Mucosa of descending colon (tissue), 3 donors: ENCODE results near the gene MDGA2. TPM values are rescaled to one million over a fixed set of nuclear protein-coding genes. Genes with fewer than 3 reads are reported as not detected.
"Not testable (repeated sequence)": the region's sequence is repeated elsewhere in the genome, so short reads cannot be mapped to it uniquely, and the experiment has no call there.

ENCODE experiments used
- ATAC-seq: fragments of 200-7000 bp; cut with Tn5 transposase; one replicate; pipeline ENCODE4 v1.9.1; 2020; ENCODE audit warnings: mild to moderate bottlenecking, moderate library complexity
- DNase-seq, 3 donors: peaks; one replicate each; pipeline ENCODE4 v3.0.0-alpha.2; 2020
- H3K36me3 ChIP-seq: fragments of 200-600 bp; one replicate; pipeline ENCODE4 v1.8.0; 2021; ENCODE audit warnings: low read depth, mild to moderate bottlenecking
- H3K4me1 ChIP-seq: fragments of 200-600 bp; one replicate; pipeline ENCODE4 v1.8.0; 2021; ENCODE audit warnings: low read depth, mild to moderate bottlenecking
- H3K4me3 ChIP-seq: fragments of 200-600 bp; one replicate; pipeline ENCODE4 v1.8.0; 2021; ENCODE audit warnings: mild to moderate bottlenecking
- H3K9me3 ChIP-seq: fragments of 200-600 bp; one replicate; pipeline ENCODE4 v1.8.0; 2021; ENCODE audit warnings: mild to moderate bottlenecking
- CTCF ChIP-seq: fragments of 200-600 bp; IDR thresholded peaks from one replicate; pipeline ENCODE4 v1.8.0; 2022; ENCODE audit warnings: antibody characterized with exemption, mild to moderate bottlenecking
- intact Hi-C, 2 donors: fragments of 100-400 bp; cut with DNase I in 1 of 2; cut with micrococcal nuclease in 1 of 2; formaldehyde crosslinking; loops; one replicate each; pipeline versions ENCODE4 v1.11.0 to v1.11.1; 2022; cut with DNase I, micrococcal nuclease
- total RNA-seq, 3 donors: library from RNA; stranded (reverse); fragmentation: NEBNext Ultra II Directional in 2 of 3; extraction: Animal tissue kit (Norgen Biotek cat#: 25700) in 2 of 3; gene quantifications; one replicate each; pipeline versions ENCODE4 v1.2.1 to v1.2.4, GENCODE V29; 2021 to 2023
- donor health status: DM: no; HTN: no; CAD: no; lungs with moderate emphysema.
- donor health status: DM: no; HTN: no; CAD: no.
- donor health status: DM: no; HTN: yes; CAD: no.

Gene MDGA2
- total RNA-seq, 3 donors from 2014 or later: 0.35 TPM; not detected in 2

DNA sequence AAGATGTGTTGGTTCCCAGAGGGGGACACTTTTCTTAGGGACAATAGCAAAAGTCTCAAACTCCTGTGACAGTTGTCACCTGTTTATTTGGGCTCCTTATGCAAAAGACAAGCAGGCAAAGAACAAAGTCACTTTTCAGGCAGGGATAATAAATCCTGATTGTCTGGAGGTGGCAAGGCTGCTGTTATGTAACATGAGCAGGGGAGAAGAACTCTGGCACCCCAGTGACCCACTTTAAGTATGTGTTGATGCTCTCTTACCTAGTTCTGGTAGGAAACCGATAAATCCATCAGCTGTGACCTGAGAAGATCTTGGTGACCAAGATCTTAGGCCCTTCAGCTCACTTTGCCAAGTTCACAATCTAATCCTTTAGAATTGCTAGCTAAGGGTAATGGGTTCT, 17.4 kb downstream of the MDGA2 start:
- Histone ChIP-seq H3K36me3 (no peaks in the 10 kb centered on the region), H3K4me1 (no peaks in the 10 kb centered on the region), H3K4me3 (no peak overlapping the region), H3K9me3 (no peaks in the 10 kb centered on the region)
- DNase-seq (no peak), ATAC-seq (no peak)
- TF ChIP-seq CTCF: no peak
- intact Hi-C loops: no loop called here

DNA sequence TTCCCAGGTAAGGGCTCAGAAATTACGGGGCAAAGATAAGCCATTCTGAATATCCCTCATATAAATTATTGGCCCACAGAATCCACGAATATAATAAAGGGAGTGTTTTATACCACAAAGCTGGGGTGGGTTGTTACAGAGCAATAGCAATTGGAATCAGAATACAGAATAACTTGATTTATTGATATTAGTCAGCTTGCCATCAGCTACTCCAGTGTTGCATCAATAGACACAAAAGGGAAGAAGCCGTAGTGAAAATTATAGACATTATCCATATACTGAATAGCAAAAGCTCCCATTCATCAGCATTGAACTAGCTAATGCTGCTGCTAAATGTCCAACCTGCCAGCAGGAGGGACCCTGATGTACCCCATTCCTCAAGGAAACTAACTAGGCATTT, 18.3 kb downstream of the MDGA2 start:
- intact Hi-C loops: no loop called here
- ATAC-seq (no peak), DNase-seq (no peak)
- no peak for TF ChIP-seq CTCF
- Histone ChIP-seq H3K36me3 (no peaks in the 10 kb centered on the region), H3K4me1 (no peaks in the 10 kb centered on the region), H3K9me3 (no peaks in the 10 kb centered on the region), H3K4me3 (no peak overlapping the region)

DNA sequence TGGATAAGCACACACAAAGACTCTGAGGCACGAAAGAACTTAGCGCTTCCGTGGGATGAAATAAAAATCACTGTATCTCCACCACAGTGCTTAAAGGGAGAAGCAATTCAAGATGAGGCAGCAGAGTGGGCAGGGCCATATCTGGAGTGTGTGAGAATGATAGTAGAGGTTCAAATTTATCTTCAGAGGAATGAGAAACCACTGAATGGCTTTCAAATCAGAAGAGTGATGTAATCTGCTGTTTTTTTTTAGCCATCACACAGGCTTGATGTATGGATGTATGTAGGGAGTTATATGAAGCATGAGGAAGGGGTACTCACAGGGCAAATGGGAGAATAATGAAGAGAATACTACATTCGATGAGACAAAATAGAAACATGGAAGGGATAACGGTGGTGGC, 24.1 kb downstream of the MDGA2 start:
- TF ChIP-seq CTCF: no peak
- Histone ChIP-seq H3K4me1 (no peaks in the 10 kb centered on the region), H3K9me3 (no peaks in the 10 kb centered on the region), H3K4me3 (no peak overlapping the region), H3K36me3 (no peaks in the 10 kb centered on the region)
- DNase-seq: no peak
- intact Hi-C loops: no loop called here
- no peak for ATAC-seq

GRCh38 chr14:47637753-47638152, 37.7 kb downstream of the MDGA2 start:
- Histone ChIP-seq H3K9me3 (peaks cover 5% of the 10 kb centered on the region), H3K4me1 (no peaks in the 10 kb centered on the region), H3K36me3 (no peaks in the 10 kb centered on the region), H3K4me3 (no peak overlapping the region)
- no peak for DNase-seq
- no peak for ATAC-seq
- intact Hi-C loops: no loop called here
- TF ChIP-seq CTCF: no peak

GRCh38 chr14:47626151-47627035, 49.0 kb downstream of the MDGA2 start:
- ATAC-seq (no peak), DNase-seq (no peak)
- Histone ChIP-seq H3K4me1 (no peaks in the 10 kb centered on the region), H3K4me3 (no peak overlapping the region), H3K36me3 (no peaks in the 10 kb centered on the region), H3K9me3 (peaks cover 17% of the 10 kb centered on the region)
- no peak for TF ChIP-seq CTCF
- intact Hi-C loops: no loop called here

DNA sequence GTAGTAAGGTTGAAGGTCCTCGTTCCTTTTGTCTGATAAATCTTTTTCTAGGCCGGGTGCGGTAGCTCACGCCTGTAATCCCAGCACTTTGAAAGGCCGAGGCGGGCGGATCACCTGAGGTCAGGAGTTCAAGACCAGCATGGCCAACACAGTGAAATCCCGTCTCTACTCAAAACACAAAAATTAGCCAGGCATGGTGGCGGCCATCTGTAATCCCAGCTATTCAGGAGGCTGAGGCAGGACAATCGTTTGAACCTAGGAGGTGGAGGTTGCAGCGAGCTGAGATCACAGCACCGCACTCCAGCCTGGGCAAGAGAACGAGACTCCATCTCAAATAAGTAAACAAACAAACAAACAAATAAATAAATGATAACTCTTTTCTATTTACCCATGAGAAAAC, 51.3 kb downstream of the MDGA2 start:
- intact Hi-C loops, H3K36me3 ChIP-seq, DNase-seq, ATAC-seq, H3K4me3 ChIP-seq, H3K4me1 ChIP-seq: not testable (repeated sequence)
- peaks cover 17% of the 10 kb centered on the region for H3K9me3 ChIP-seq
